Nasal cavity respiratory epithelium epithelial cell of viscerocranial mucosa (primary cell): ENCODE results near the gene ABCC4. TPM values are rescaled to one million over a fixed set of nuclear protein-coding genes. Genes with fewer than 3 reads are reported as not detected.

Source experiments
- total RNA-seq: library from RNA; depleted of rRNA; stranded (reverse); fragments of >200 nt; gene quantifications from 2 replicates; pipeline ENCODE4 v1.2.3, GENCODE V29; 2014

ABCC4 gene
- total RNA-seq: 4.5 and 6.2 TPM in 2 replicates

DNA sequence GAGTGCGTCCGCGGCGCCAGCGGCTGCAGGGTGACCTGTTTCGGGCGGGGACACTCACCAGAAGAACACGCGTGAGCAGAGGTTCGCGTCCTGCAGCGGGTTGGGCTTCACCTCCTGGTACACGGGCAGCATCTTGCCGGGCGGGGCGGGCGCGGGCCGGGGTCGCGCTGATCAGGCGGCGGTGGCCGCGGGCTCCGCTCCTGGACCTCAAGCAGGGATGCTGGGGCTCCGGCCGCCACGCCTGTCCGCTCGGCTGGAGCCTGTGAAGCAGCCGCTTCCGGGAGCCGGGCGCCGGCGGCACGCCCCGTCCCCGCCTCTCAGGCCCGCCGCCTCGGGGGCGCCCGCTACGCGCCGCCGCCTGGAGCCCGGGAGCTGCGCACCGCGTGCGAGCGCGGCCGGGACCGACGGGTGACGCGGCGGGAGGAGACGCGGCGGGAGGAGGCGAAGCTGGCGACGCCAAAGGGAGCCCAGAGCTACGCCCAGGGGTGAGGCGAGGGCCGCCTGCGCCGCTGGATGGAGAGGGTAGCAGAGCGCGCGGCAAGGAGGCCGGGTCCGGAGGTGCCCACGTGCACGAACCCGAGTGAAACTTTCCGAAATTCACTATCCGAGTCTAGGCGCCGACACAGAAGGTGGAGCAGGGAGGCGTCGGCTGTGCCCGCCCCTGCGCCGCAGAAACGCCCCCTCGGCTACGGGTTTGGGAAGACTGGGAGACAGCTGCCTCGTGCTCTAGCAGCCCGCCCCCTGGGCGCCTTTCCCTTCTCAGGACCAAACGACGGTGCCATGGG lies at the start of gene ABCC4:
TSS of gene ABCC4 (minus strand) at position 269 of the 785 bp plus-strand sequence. CDS start at position 132, 137 bp downstream.

